ENCODE data around the gene KRT81.

DNA sequence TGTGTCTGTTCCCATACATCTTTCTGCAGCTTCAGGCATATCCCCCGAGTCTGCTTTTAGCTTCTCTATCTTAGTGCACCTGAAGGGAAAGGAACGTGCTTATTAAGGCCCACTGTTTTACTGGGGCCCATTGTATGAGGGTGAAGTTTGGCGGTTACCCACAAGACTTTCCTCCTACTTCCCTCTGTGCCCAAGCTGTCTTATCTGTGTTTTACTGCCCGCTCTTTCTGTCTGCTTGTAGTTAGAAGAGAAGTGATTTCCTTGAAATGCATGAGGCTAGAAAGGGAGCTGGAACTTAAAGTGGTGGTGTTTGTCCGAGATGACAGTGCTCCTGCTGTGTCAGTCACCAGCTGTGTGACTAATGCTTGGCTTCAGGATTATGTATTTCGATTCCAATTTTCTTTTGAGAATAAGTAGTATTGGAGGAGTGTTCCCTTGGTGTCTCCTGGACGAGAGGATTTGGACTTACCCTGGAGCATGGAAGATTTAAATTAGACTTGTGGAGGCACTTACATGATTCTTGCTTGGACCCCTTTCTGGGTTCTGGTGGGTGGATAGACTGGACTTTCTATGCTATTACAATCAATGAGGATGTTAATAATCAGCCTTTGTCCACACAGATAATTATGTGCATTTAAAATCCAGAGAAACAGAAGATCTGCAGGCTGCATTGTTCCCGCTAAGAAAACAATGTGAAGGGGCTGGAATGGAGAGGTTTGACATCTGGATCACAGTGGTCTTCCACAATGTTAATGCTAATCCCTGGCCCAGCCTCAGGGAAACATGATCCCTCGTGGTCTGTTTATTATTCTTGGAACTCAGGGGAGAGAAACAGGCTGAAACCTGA lies 30.8 kb downstream of the KRT81 start:
- TF ChIP-seq FOXK2 (IDR thresholded peaks at IDR 0.05) (no peak), TARDBP (IDR thresholded peaks at IDR 0.05) (no peak), FOXM1 (IDR thresholded peaks at IDR 0.05; ENCODE audit: borderline replicate concordance) (no peak), SP1 (IDR thresholded peaks at IDR 0.05) (no peak)

Measured in HEK293T (cell line).